Panc1 (cell line): ENCODE results near the gene MPND.

Experiments
- CTCF ChIP-seq: fragments of 450-650 bp; IDR thresholded peaks from 2 replicates; pipeline ENCODE4 v1.5.1; 2017; ENCODE audit warnings: mild to moderate bottlenecking
- REST ChIP-seq, 2 experiments: IDR thresholded peaks; 2 replicates each; pipeline ENCODE4 v1.6.1; 2011 to 2012; ENCODE audit warnings: low read depth in 2 of 2, control low read depth in 1 of 2, low read length in 1 of 2, mild to moderate bottlenecking in 1 of 2, moderate library complexity in 1 of 2; ENCODE audit not compliant: insufficient read depth in 1 of 2
- SIN3A ChIP-seq: IDR thresholded peaks from 2 replicates; pipeline ENCODE4 v1.6.1; 2012; ENCODE audit warnings: low read depth, mild to moderate bottlenecking, low read length, moderate library complexity, borderline replicate concordance; ENCODE audit not compliant: insufficient read depth

GRCh38 chr19:4400135-4400936, 57.0 kb downstream of the MPND start, which contains the start of gene SH3GL1:
- TF ChIP-seq CTCF (peak; percentile 99), SIN3A (no peak; the same call in 1 of the 2 replicates), REST (IDR thresholded peaks at IDR 0.05; ENCODE audit: insufficient read depth in 1 of 2, low read depth in 2 of 2, low read length in 1 of 2) (no peak)
